Keratinocyte (primary cell): ENCODE results near the gene CLDN9. TPM values are rescaled to one million over a fixed set of nuclear protein-coding genes. Genes with fewer than 3 reads are reported as not detected.

ENCODE experiments used
- DNase-seq: peaks from one replicate; pipeline ENCODE4 v3.0.0-alpha.2; 2011; ENCODE audit warnings: low read depth, missing footprints, low spot score
- FAIRE-seq: peaks from 2 replicates; lab custom pipeline; 2011; peaks lifted over from hg19 to GRCh38; lab: Jason Lieb, UNC
- H2AFZ ChIP-seq: 2 replicates; pipeline ENCODE4 v1.6.0; 2012; ENCODE audit warnings: low read length, control low read depth, inconsistent platforms; ENCODE audit not compliant: control insufficient read depth
- H3K27ac ChIP-seq: 2 replicates; pipeline ENCODE4 v1.5.1; 2011; ENCODE audit warnings: low read length; ENCODE audit not compliant: control insufficient read depth, insufficient read depth
- H3K27me3 ChIP-seq: 3 replicates; pipeline ENCODE4 v1.6.0; 2011; ENCODE audit warnings: low read length; ENCODE audit not compliant: control insufficient read depth, insufficient read depth; ENCODE audit errors: extremely low read depth
- H3K36me3 ChIP-seq, 2 experiments: 2 replicates in 1 of 2; 3 replicates in 1 of 2; pipeline ENCODE4 v1.5.1; 2011; ENCODE audit warnings: low read length in 2 of 2, mild to moderate bottlenecking in 1 of 2; ENCODE audit not compliant: control insufficient read depth in 2 of 2, insufficient read depth in 2 of 2; ENCODE audit errors: extremely low read depth in 1 of 2
- H3K4me1 ChIP-seq: 3 replicates; pipeline ENCODE4 v1.5.1; 2011; ENCODE audit warnings: low read length; ENCODE audit not compliant: control insufficient read depth, insufficient read depth; ENCODE audit errors: extremely low read depth
- H3K4me2 ChIP-seq: 3 replicates; pipeline ENCODE4 v1.6.0; 2011; ENCODE audit warnings: low read depth, low read length; ENCODE audit not compliant: control insufficient read depth, insufficient read depth; ENCODE audit errors: extremely low read depth
- H3K4me3 ChIP-seq, 3 experiments: fragments of 200-600 bp in 1 of 3; sonication (generic) in 1 of 3; 2 replicates in 2 of 3; 3 replicates in 1 of 3; pipeline ENCODE4 v1.5.1; 2011 to 2016; ENCODE audit warnings: low read length in 3 of 3, mild to moderate bottlenecking in 3 of 3, control low read depth in 2 of 3, inconsistent platforms in 1 of 3, low read depth in 1 of 3, mixed read lengths in 1 of 3, mixed run types in 1 of 3, moderate library complexity in 1 of 3; ENCODE audit not compliant: control insufficient read depth in 2 of 3, insufficient read depth in 2 of 3; ENCODE audit errors: extremely low read depth in 1 of 3
- H3K79me2 ChIP-seq: 2 replicates; pipeline ENCODE4 v1.6.0; 2012; ENCODE audit warnings: low read length; ENCODE audit not compliant: control insufficient read depth, insufficient read depth
- H3K9ac ChIP-seq: 3 replicates; pipeline ENCODE4 v1.6.0; 2011; ENCODE audit warnings: low read length; ENCODE audit not compliant: control insufficient read depth, insufficient read depth; ENCODE audit errors: extremely low read depth
- H3K9me1 ChIP-seq: 3 replicates; pipeline ENCODE4 v1.6.0; 2011; ENCODE audit warnings: low read length; ENCODE audit not compliant: control insufficient read depth, insufficient read depth; ENCODE audit errors: extremely low read depth
- H3K9me3 ChIP-seq: 2 replicates; pipeline ENCODE4 v1.5.1; 2012; ENCODE audit warnings: low read depth, low read length; ENCODE audit not compliant: control insufficient read depth
- H4K20me1 ChIP-seq: 3 replicates; pipeline ENCODE4 v1.6.0; 2011; ENCODE audit warnings: low read length; ENCODE audit not compliant: control insufficient read depth, insufficient read depth; ENCODE audit errors: extremely low read depth
- CTCF ChIP-seq, 3 experiments: IDR thresholded peaks in 1 of 3; conservative IDR thresholded peaks in 1 of 3; optimal IDR thresholded peaks in 1 of 3; 2 replicates in 2 of 3; 3 replicates in 1 of 3; pipeline versions ENCODE3 to v1.5.1; 2011; ENCODE audit warnings: low read length in 3 of 3, mild to moderate bottlenecking in 3 of 3, moderate library complexity in 2 of 3, control low read depth in 1 of 3, inconsistent platforms in 1 of 3; ENCODE audit not compliant: insufficient read depth in 2 of 3; ENCODE audit errors: extremely low read depth in 1 of 3
- EZH2 ChIP-seq: IDR thresholded peaks from one replicate; pipeline ENCODE4 v1.6.1; 2012; ENCODE audit warnings: inconsistent platforms, mild to moderate bottlenecking, low read length, moderate library complexity
- dilution Hi-C: fragments of 300-500 bp; cut with MboI; formaldehyde crosslinking; loops from one replicate; pipeline ENCODE4 v1.7.0; 2020; ENCODE audit warnings: low sequenced_read_pairs; ENCODE audit not compliant: extremely low pct_ligation_motif_present
- polyA plus RNA-seq, 5 experiments: library from polyadenylated mRNA; depleted of rRNA in 3 of 5; stranded (reverse) in 3 of 5; stranded (forward) in 1 of 5; unstranded in 1 of 5; fragments of >200 nt; gene quantifications; 1 replicate in 1 of 5; 2 replicates in 3 of 5; 3 replicates in 1 of 5; pipeline versions ENCODE4 v1.2.1 to v1.2.3, GENCODE V29; 2011 to 2012; ENCODE audit warnings: missing spikeins in 2 of 5, low read depth in 1 of 5, low replicate concordance in 1 of 5

CLDN9 gene
- polyA plus RNA-seq, 1 donor (not counting 4 experiments of a cell fraction or from before 2014, with no cell fraction given) = not detected

- Histone ChIP-seq H4K20me1 (no peaks in the 10 kb centered on the region), H3K4me3 (no peak overlapping the region), H3K36me3 (no peaks in the 10 kb centered on the region), H3K9ac (no peak overlapping the region), H2AFZ (no peak overlapping the region), H3K4me1 (peaks cover 12% of the 10 kb centered on the region), H3K9me1 (no peaks in the 10 kb centered on the region), H3K9me3 (no peaks in the 10 kb centered on the region), H3K27me3 (peaks cover 31% of the 10 kb centered on the region), H3K27ac (no peak overlapping the region), H3K79me2 (no peaks in the 10 kb centered on the region), H3K4me2 (no peak overlapping the region)
- DNase-seq = no peak
- TF ChIP-seq EZH2 (no peak), CTCF (optimal IDR thresholded peaks at IDR 0.05 in 1 of 3, IDR thresholded peaks at IDR 0.05 in 1 of 3, conservative IDR thresholded peaks at IDR 0.05 in 1 of 3; ENCODE audit: extremely low read depth in 1 of 3, insufficient read depth in 2 of 3, low read length in 3 of 3) (no peak)
- no peak for FAIRE-seq
- dilution Hi-C loops = no loop called here
Observed at GRCh38 chr16:3015865-3016521, 3.3 kb downstream of the CLDN9 start.

- no peaks in the 10 kb centered on the region for H3K9me3 ChIP-seq
- H3K4me3 ChIP-seq = no peak overlapping the region
- no peak overlapping the region for H3K4me2 ChIP-seq
- dilution Hi-C loops = no loop called here
- no peaks in the 10 kb centered on the region for H4K20me1 ChIP-seq
- TF ChIP-seq CTCF (optimal IDR thresholded peaks at IDR 0.05 in 1 of 3, IDR thresholded peaks at IDR 0.05 in 1 of 3, conservative IDR thresholded peaks at IDR 0.05 in 1 of 3; ENCODE audit: extremely low read depth in 1 of 3, insufficient read depth in 2 of 3, low read length in 3 of 3) = no peak
- no peak overlapping the region for H3K27ac ChIP-seq
- peaks cover 21% of the 10 kb centered on the region for H3K27me3 ChIP-seq
- no peak for FAIRE-seq
- H3K9ac ChIP-seq = no peak overlapping the region
- no peak overlapping the region for H2AFZ ChIP-seq
- H3K9me1 ChIP-seq = no peaks in the 10 kb centered on the region
- H3K36me3 ChIP-seq = peaks cover 4 to 6% of the 10 kb centered on the region in 2 experiments
- H3K79me2 ChIP-seq = no peaks in the 10 kb centered on the region
- DNase-seq = no peak
- H3K4me1 ChIP-seq = peaks cover 15% of the 10 kb centered on the region
Observed at GRCh38 chr16:3017344-3017743, 4.6 kb downstream of the CLDN9 start.
